Coronary artery (tissue), 2 donors: Measurements from ENCODE around the gene ZKSCAN3.
"Not testable (repeated sequence)": the region's sequence is repeated elsewhere in the genome, so short reads cannot be mapped to it uniquely, and the experiment has no call there.

Experiments
- DNase-seq: peaks from one replicate; pipeline ENCODE4 v3.0.0-alpha.2; 2017; ENCODE audit warnings: low spot score
- H3K27ac ChIP-seq, 2 donors: fragments of 200-600 bp; sonication (generic); one replicate each; pipeline ENCODE4 v1.5.1; 2016 to 2019
- H3K4me3 ChIP-seq: fragments of 200-600 bp; sonication (generic); 2 replicates; pipeline ENCODE4 v1.5.1; 2016; ENCODE audit warnings: mild to moderate bottlenecking, moderate library complexity
- TF ChIP-seq, protein P1 (sequence below): fragments of 200-600 bp; sonication (generic); IDR thresholded peaks from one replicate; pipeline ENCODE4 v1.5.1; 2019; ENCODE audit warnings: antibody characterized with exemption

The ZKSCAN3 gene

DNA sequence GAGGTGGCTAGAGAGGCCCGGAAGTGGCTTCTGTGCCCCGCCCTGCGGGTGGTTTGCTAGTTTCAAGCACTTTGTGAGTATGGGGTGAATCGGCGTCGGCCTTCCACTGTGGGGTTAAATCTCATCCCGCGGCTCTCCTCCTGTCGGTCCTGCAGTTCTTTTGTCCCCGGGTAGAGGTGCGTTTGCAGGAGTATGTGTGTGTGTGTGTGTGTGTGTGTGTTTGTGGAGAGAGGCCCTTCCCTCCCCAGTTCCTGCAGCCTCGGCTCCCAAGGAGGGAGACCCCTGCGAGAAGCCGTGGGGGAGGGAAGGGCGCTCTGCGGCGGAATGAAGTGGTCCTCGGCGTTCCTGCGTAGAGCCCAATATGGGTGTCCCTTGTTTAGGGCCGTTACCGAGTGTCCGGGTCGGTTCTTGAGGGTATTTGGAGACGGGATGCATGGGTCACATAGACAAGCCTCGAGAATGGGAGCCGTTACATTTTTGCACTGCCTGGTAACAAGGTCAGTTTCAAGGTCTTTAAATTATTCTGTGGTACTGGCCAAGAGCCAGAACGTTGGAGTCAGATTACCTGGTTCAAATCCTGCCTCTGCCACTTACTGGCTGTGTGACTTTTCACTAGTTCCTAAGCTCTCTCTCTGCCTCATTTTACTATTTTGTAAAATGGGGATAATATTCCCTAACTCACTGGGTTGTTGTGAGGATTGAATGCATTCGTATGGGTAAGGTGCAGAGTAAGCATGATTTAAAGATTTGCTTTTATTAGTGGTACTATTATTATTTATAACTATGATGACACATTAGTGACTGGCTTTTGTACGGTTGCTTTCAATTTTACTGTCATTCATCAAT is at the start of gene ZKSCAN3:
ZKSCAN3 (plus strand) TSS at position 56 of the 846 bp plus-strand sequence. CDS start 9,640 bp downstream, outside the sequence.
- DNase-seq, result peak; percentile 86
- TF ChIP-seq, protein P1, sequence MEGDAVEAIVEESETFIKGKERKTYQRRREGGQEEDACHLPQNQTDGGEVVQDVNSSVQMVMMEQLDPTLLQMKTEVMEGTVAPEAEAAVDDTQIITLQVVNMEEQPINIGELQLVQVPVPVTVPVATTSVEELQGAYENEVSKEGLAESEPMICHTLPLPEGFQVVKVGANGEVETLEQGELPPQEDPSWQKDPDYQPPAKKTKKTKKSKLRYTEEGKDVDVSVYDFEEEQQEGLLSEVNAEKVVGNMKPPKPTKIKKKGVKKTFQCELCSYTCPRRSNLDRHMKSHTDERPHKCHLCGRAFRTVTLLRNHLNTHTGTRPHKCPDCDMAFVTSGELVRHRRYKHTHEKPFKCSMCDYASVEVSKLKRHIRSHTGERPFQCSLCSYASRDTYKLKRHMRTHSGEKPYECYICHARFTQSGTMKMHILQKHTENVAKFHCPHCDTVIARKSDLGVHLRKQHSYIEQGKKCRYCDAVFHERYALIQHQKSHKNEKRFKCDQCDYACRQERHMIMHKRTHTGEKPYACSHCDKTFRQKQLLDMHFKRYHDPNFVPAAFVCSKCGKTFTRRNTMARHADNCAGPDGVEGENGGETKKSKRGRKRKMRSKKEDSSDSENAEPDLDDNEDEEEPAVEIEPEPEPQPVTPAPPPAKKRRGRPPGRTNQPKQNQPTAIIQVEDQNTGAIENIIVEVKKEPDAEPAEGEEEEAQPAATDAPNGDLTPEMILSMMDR, result no peak
- Histone ChIP-seq H3K4me3 (peak within 1 kb of the TSS; percentile 78), H3K27ac (peak within 1 kb of the TSS; percentile 29 to 81)

DNA sequence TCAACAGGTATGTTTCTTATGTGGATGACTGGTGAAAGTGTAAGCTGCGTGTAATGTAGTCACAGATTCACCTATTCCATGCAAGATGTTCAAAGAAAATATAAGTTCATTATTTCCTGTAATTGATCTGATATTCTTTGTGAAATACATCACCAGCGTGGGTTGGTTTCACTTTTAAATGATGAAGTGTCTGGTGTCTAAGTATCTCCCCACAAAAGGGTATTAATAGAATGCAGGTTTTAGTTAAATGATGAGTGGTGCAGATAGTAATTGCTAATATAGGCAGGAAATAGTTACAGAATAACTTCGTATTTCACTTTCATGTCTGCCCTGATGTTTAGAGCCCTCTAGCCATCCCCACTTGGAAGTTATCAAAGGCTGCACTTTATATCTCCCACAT is 46.2 kb upstream of the ZKSCAN3 start:
- TF ChIP-seq, protein P1, result no peak
- no peak for DNase-seq

DNA sequence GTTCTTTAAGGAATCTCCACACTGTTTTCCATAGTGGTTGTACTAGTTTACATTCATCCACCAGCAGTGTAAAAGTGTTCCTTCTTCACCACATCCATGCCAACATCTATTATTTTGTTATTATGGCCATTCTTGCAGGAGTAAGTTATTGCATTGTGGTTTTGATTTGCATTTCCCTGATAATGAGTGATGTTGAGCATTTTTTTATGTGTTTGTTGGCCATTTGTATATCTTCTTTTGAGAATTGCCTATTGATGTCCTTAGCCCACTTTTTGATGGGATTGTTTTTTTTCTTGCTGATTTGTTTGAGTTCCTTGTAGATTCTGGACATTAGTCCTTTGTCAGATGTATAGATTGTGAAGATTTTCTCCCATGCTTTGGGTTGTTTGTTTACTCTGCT is 43.4 kb upstream of the ZKSCAN3 start:
- DNase-seq, H3K4me3 ChIP-seq, H3K27ac ChIP-seq: not testable (repeated sequence)

More for the DNA sequence above, 46.2 kb upstream of the ZKSCAN3 start:
- no peak overlapping the region for H3K27ac ChIP-seq
- H3K4me3 ChIP-seq, result no peak overlapping the region

DNA sequence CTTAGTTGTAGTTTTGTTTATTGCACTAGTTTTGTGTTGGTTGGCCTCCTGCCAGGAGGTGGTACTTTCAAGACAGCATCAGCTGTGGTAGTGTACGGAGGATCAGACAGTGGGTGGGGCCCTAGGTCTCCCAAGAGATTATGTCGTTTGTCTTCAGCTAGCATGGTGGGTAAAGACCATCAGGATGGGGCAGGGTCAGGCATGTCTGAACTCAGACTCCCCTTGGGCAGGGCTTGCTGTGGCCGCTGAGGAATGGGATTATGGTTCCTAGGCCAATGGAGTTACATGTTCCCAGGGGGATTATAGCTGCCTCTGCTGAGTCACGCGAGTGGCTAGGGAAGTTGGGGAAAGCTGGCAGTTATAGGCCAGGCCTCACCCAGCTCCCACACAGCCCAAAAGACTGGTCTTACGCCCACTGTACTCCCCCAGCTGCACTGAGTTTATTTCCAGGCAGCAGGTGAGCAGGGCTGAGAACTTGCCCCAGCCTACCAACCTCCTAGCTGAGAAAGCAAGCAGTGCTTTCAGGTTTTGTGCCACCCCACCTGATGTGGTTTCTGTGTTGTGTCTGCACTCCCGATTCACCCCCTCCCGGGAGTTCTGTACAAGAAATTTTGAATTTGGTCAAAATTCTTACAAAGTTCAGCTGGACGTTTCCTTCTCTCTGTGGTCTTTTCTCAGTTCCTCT is 38.5 kb upstream of the ZKSCAN3 start:
- DNase-seq, result no peak
- H3K4me3 ChIP-seq, result no peak overlapping the region
- no peak overlapping the region for H3K27ac ChIP-seq
- TF ChIP-seq, protein P1, result no peak

DNA sequence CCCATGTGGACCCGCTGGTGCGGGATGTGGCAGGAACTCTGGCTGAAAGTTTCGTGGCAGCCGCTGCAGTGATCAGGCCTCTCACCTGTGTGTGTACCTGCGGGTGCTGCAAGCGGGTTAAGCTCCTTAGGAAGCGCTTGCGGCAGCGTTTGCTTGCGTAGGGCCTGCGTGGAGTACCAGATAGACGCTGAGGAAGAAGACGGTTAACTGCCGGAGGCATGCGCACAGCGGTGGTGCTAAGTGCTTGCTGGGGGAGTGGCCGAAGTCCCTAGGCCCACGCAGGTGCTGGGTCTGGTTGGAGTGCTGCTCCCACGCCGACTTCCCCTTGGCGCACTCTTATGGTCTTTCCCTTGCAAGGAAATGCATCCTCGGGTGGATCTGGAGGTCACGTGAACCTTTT is 36.8 kb upstream of the ZKSCAN3 start:
- DNase-seq, result no peak
- Histone ChIP-seq H3K27ac (no peak overlapping the region), H3K4me3 (no peak overlapping the region)
- TF ChIP-seq, protein P1, result no peak

DNA sequence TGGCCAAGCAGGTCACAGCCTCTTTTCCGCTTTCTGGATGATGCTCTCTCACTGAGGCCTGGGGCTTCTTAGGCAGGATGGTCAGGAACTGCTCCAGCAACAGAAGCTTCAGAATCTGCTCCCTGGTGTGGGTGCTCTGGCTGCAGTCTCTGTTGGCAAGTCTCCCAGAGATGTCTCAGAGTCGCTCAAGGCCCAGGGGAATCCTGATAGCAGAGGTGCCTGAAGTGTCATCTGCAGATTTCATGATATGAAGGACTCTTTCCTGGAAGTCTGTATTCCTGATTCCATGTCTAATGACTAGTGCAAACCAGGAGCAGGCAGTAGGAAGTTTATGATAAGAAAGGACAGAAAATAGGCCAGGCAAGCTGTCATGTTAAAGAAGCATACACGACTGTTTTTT is 34.1 kb upstream of the ZKSCAN3 start:
- no peak for DNase-seq
- H3K27ac ChIP-seq, result no peak overlapping the region
- TF ChIP-seq, protein P1, result no peak
- H3K4me3 ChIP-seq, result no peak overlapping the region

DNA sequence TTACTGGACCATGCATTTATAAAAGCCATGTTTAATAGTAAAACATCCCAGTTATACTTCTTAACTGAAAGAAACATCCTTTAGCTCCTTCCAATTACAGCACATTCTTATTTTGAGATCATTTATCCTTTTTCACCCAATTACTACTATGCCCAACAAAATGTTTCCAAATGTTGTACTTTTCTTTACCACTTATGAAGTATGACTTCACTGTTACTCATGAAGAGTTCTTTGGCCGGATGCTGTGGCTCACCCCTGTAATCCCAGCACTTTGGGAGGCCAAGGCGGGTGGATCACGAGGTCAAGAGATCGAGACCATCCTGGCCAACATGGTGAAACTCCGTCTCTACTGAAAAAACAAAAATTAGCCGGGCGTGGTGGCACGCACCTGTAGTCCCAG is 31.9 kb upstream of the ZKSCAN3 start:
- DNase-seq, H3K4me3 ChIP-seq, H3K27ac ChIP-seq: not testable (repeated sequence)

DNA sequence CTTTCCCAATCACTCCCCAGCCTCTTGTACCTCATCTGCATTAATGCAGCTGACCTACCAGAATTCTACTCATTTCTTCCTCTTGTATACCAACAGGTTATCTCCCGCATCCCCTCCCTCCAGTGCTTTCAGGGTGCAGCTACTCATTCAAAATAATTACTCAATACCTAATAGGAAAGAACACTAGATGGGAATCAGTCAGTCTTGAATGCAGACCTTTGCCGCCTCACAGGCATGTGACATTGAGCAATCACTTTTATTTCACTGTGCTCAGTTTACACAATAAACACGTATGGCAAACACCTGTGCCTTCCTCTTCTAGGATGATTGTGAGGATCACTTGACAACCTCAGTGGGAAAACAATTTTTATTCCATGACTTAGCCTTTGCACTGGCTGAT is 27.1 kb upstream of the ZKSCAN3 start:
- DNase-seq, result no peak
- Histone ChIP-seq H3K27ac (no peak overlapping the region), H3K4me3 (no peak overlapping the region)
- TF ChIP-seq, protein P1, result no peak
